HG02840 (cell line): ENCODE data around the gene CLK1.

Experiments used
- ATAC-seq: cut with Tn5 transposase; IDR thresholded peaks from one replicate; pipeline ENCODE4 v1.9.1; 2021; ENCODE audit warnings: mild to moderate bottlenecking, moderate library complexity, moderate number of reproducible peaks; ENCODE audit not compliant: unreplicated experiment, low FRiP score

The CLK1 gene

GRCh38 chr2:200812122-200813022 is 52.1 kb downstream of the CLK1 start:
- ATAC-seq = peak; percentile 28

GRCh38 chr2:200811333-200812121 is 52.9 kb downstream of the CLK1 start, which contains the start of gene BZW1:
TSS of gene BZW1 (plus strand) at chr2:200811910. CDS start at chr2:200813218, 1,308 bp downstream.
- ATAC-seq = peak; percentile 82

GRCh38 chr2:200810998-200811332 is 53.5 kb downstream of the CLK1 start:
- ATAC-seq = no peak

GRCh38 chr2:200810252-200810997 is 54.0 kb downstream of the CLK1 start:
- ATAC-seq = no peak

- no peak for ATAC-seq
These were observed 54.8 kb downstream of the CLK1 start for GRCh38 chr2:200809506-200810251.
